GF-D8 (cell line): ENCODE measurements around the gene STATH.
"Not testable (repeated sequence)": the region's sequence is repeated elsewhere in the genome, so short reads cannot be mapped to it uniquely, and the experiment has no call there.

ENCODE experiments used
- DNase-seq: peaks from one replicate; lab custom pipeline; 2025; lab: John Stamatoyannopoulos, UW

The STATH gene, protein sequence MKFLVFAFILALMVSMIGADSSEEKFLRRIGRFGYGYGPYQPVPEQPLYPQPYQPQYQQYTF

DNA sequence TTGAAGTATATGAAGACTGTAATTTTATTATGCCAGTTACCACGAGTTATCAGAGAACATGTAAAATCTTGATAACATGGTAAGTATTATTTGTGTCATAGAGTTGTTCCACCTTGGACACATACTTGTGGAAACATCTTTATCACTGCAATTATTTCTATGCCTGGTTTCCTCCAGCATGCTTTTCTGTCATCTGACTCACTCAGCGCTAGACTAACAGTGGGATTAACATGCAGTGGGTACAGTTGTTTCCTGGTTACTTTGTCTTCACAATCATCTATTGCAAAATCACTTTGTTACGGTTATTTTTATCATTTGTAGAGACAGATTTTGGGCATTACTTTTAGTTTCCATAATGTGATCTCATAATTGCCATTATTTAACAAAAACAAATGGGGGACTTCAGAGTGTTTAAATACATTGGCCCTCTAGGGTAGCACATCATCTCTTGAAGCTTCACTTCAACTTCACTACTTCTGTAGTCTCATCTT is at the start of gene STATH:
STATH (plus strand) TSS at position 441 of the 491 bp plus-strand sequence. CDS start 2,472 bp downstream, outside the sequence.
- DNase-seq: no peak

DNA sequence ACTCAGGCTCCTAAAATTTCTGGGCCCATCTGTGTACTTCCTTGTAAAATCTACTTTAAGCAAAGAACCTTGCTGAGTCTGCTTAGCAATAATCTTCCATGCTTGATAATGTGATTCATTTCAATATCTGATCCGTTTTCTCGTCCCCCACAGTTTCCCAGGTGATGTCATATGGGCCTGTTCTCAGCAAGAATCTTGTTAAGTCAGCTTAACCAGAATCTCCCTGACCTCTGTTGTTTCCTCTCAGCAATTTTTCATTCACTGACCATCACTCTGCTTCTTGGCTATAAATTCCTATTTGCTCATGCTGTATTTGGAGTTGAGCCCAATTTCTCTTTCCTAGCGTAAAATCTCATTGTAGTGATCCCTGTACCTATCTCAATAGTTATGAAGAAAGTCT is 44.2 kb upstream of the STATH start:
- no peak for DNase-seq

DNA sequence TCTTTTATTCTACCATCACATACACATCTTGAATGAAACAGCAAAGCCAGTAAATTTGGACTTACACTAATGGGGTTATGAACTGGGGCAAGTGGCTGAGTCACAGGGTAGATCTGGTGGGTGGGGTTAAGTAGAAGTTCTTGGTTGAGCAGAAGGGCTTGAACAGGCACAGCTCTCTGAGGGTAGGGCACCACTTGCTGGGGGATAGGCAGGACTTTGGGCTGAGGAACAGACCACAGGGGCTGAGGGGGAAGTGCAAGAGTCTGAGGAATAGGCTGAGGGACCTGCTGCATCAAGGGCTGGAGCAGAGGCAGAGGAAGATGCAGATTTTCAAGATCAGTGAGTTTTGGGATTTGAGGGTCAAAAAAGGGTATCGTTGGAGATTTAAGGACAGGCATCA is 38.6 kb upstream of the STATH start:
- no peak for DNase-seq

DNA sequence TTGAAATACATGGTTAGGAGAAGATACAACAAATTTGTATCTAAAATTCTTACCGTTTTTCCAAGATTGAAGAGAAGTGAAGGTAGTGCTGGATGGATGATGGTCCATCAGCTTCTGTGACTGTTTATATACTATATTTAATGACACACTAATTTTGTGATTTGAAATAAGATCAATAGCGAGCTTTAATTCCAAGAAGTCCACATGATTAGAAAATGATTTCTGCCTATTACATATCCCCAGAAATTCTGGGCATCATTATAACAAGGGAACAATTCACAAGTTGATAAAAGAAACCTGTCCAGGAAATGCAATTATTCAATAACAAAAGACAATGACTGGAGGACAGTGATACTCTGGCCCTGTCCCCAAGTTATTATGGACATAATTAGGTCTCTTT is 30.1 kb upstream of the STATH start, which contains the start of gene CSN2:
CSN2 (minus strand) TSS at position 101 of the 400 bp plus-strand sequence. CDS start 4,733 bp downstream, outside the sequence.
- no peak for DNase-seq

DNA sequence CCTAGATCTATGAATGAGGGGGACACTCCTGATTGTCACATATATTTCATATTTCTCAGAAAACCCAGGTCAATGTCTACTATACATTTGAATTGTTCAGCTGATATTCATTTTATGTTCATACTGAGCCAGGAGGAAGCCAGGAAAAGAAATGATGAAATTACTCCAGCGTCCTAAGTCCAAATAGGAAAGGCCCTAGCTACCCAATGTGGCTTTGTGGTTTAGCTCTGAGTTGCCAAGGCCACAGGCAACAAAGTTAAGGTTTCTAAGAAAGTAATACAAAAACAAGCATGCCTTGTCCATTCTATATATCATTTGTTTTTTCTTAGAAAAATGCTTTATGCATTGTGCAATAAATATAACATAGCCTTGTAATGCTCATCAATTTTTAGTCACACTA is 25.7 kb upstream of the STATH start:
- DNase-seq: no peak

DNA sequence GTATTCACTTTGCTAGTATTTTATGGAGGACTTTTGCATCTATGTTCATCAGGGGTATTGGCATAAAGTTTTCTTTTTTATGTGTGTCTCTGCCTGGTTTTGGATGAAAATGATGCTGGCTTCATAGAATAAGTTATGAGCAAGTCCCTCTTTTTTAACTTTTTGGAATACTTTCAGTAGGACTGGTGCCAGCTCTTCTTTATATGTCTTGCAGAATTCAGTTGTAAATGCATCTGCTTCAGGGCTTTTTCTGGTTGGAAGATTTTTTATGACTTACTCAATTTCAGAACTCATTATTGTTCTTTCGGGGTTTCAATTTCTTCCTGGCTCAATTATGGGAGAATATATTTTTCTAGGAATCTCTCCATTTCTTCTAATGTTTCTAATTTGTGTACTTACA is 21.1 kb upstream of the STATH start:
- DNase-seq: no peak

DNA sequence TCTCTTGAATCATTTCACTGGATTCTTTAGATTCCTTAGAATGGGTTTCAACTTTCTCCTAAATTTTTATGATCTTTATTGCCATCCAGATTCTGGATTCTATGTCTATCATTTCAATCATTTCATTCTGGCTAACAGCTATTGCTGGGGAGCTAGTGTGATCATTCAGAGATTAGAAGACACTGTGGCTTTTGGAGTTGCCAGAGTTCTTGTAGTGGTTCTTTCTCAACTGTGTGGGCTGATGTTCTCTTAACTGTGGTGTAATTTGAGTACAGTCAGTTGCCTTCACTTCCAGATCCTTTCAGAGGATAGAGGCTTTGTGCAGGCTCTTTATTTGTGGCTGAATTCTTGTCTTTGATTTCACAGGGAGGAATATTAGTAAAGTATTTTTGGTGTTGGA is 18.2 kb upstream of the STATH start:
- no peak for DNase-seq

DNA sequence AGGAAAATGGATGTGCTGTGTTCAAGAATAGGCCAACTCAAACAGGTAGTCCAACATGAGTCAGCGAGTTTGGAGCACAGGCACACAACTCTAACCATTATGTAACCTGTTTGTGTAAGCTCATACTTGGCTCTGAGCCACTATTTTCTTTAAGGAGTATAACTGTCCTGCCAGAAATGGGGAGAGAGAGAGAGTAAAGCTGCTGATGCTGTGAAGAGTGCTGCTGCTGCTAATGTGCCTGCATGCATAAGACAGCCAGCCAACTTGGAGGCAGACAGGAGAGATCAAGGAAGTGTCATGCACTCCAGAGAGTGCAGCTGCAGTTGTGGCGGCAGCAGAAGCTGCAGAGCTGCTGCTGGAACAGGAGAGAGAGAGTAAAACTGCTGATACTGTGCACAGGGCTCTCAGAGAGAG is 11.7 kb upstream of the STATH start:
- no peak for DNase-seq

DNA sequence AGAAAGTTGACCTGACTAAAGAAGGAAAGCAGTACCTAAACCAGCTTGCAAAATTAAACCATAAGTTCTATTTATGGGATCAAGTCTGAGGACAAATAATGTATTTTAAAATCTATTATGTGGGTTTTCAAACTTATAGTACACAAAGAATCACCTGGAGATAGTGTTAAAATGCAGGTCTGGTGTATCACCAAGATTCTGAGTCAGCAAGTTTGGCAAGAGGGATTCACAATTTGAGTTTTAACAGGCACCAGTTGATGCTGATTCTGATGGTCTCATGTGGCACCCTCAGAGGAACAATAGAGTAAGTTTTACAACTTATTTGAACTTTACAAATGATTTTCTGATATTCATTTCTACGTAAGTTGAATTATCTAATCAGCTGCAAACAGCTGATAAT is 9.1 kb upstream of the STATH start:
- no peak for DNase-seq

DNA sequence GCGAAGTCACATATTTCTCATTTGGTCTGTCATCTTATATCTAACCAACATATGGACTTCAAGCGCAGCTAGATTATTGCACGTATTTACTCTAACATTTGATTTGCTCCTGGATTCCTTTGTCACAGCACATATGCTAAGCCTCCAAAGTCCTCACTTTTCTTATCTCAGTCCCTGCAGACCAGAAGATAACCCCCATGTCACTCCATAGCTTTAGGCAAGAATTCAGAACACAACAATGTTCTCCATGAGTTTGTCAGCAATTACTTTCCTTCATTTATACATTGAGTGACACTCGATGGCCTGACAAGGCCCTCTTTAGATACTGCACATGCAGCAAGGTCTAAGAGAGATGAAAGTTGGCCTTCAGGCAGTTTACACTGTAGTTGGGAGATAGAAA is 4.8 kb upstream of the STATH start:
- DNase-seq: no peak

DNA sequence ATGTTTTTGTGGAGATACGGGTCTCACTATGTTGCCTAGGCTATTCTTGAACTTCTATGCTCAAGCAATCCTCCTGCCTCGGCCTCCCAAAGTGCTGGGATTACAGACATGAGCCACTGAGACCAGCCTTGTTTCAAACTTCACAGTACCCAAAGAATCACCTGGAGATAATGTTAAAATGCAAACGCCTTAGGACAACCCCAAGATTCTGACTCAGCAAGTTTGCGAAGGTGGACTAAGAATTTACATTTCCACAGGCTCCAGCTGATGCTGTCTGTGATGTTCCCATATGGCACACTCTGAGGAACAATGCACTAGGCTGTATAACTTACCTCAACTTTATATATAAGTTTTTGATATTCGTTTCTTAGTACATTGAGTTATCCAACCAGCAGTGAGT is 984 bp upstream of the STATH start:
- no peak for DNase-seq

DNA sequence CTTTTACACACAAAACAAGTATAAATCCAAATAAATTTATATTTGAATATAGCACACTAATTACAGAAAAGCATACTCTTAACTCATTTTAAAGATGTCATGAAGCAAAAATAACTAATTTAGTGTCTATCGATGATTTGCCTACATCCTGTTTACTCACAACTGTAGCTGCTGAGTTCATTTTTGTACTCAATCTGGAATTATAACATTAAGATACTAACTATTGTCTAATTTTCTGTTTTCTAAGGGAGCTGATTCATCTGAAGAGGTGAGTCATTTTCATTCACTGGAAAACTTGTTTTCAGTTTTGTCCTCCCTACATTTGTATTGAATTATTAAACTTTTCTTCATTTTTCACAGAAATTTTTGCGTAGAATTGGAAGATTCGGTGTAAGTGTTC is 3.7 kb downstream of the STATH start:
- no peak for DNase-seq

DNA sequence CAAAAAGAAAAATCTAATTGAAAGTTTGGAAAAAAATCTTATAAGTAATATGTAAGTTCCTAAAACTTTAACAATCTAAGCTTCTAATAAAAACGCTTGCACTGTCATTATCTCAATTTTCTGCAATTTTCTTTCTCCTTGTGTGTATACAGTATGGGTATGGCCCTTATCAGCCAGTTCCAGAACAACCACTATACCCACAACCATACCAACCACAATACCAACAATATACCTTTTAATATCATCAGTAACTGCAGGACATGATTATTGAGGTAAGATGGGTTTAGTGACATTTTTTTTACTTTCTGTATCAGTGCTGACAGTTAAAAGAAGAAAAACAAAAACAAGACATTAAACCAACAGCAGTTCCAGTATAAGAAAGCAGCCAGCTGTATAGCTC is 4.9 kb downstream of the STATH start:
- no peak for DNase-seq

DNA sequence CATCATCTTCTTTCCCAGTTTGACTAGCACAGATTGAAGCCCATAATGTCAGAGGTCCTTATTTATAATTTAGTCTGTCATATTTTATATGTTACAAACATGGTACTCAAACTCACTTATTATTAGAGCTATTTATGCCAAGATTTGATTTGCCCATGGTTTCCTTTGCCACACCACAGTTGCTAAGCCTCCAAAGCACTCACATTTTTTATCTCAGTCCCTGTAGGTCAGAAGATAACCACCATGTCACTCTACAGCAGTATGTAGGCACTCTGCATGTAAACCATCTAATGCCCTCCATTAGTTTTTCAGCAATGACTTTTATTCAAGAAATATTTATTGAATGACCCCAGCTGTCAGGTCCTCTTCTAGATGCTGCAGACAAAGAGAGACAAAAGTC is 6.7 kb downstream of the STATH start:
- no peak for DNase-seq

DNA sequence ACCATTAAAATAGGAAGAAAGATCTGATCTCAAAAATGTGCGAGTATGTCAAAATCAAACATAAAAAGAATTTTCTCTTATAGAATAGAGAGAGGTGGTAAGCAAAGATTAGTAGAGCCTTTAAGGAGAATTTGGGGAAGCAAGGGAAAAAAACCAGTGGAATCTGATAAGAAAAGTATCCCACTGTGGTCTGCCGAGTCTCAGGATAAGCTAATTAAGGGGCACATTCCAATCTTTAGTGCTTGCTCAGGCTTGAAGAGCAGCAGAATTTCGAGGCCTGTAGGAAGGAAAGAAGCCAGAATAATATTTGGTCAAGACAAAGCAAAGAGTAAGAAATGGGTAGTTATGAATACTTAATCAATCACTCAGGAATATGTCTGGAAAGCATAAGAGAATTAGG is 13.0 kb downstream of the STATH start:
- DNase-seq: no peak

DNA sequence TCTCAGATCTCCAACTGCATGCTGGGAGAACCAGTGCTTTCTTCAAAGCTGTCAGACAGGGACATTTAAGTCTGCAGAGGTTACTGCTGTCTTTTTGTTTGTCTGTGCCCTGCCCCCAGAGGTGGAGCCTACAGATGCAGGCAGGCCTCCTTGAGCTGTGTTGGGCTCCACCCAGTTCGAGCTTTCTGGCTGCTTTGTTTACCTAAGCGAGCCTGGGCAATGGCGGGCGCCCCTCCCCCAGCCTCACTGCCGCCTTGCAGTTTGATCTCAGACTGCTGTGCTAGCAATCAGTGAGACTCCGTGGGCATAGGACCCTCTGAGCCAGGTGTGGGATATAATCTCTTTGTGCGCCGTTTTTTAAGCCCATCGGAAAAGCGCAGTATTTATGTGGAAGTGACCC is 23.2 kb downstream of the STATH start:
- not testable (repeated sequence) for DNase-seq

DNA sequence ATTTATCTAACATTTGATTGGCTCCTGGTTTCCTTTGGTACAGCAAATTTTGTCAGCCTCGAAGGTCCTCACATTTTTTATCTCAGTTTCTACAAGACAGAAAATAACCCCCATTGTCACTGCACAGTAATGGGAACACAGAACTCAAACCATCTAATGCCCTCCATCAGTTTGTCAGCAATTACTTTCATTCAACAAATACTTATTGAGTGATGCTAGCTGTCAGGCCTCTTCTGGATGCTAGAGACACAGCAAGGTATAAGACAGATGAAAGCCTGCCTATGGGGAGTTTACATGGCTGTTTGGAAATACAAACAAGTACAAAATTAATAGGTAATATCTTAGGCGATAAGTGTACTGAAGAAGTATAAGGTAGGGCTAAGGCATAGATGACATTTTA is 27.5 kb downstream of the STATH start:
- DNase-seq: no peak

DNA sequence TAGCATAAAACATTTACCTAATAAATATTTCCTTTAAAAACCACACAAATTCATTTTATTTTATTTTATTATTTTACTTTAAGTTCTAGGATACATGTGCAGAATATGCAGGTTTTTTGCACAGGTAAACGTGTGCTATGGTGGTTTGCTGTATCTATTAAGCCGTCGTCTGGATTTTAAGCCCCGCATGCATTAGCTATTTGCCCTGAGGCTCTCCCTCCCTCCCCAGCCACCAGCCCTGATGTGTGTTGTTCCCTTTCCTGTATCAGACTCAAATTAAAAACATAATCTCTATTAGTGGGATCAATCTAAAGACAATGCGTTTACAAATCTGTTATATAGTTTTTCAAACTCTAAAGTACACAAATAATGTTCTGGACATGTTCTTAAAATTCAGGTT is 31.2 kb downstream of the STATH start:
- DNase-seq: no peak

DNA sequence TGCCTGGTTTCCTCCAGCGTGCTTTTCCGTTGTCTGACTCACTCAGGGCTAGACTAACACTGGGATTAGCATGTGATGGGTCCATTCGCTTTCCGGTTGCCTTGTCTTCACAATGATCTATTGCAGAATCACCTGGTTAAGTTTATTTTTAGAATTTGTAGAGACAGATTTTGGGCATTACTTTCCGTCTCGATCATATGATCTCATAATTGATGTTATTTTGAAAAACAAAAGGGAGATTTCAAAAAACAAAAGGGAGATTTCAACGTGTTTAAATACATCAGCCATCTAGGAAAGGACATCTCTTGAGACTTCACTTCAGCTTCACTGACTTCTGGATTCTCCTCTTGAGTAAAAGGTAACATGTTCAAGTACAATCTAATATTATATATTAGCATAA is 32.4 kb downstream of the STATH start, which contains the start of gene HTN3:
HTN3 (plus strand) TSS at position 301 of the 400 bp plus-strand sequence. CDS start 2,282 bp downstream, outside the sequence.
- DNase-seq: not testable (repeated sequence)

DNA sequence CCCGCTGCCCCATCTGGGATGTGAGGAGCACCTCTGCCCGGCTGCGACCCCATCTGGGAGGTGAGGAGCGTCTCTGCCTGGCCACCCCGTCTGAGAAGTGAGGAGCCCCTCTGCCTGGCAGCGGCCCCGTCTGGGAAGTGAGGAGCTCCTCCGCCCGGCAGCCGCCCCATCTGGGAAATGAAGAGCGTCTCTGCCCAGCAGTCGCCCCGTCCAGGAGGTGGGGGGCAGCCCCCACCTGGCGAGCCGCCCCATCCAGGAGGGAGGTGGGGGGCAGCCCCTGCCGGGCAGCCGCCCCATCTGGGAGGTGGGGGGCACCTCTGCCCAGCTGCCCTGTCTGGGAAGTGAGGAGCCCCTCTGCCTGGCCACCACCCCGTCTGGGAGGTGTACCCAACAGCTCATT is 41.8 kb downstream of the STATH start:
- not testable (repeated sequence) for DNase-seq

DNA sequence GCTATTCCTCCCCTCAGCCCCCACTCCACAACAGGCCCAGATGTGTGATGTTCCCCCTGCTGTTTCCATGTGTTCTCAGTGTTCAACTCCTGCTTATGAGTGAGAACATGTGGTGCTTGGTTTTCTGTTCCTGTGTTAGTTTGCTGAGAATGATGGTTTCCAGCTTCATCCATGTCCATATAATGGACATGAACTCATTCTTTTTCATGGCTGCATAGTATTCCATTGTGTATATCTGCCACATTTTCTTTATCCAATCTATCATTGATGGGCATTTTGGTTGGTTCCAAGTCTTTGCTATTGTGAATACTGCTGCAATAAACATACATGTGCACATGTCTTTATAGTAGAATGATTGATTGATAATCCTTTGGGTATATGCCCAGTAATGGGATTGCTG is 44.2 kb downstream of the STATH start:
- not testable (repeated sequence) for DNase-seq

DNA sequence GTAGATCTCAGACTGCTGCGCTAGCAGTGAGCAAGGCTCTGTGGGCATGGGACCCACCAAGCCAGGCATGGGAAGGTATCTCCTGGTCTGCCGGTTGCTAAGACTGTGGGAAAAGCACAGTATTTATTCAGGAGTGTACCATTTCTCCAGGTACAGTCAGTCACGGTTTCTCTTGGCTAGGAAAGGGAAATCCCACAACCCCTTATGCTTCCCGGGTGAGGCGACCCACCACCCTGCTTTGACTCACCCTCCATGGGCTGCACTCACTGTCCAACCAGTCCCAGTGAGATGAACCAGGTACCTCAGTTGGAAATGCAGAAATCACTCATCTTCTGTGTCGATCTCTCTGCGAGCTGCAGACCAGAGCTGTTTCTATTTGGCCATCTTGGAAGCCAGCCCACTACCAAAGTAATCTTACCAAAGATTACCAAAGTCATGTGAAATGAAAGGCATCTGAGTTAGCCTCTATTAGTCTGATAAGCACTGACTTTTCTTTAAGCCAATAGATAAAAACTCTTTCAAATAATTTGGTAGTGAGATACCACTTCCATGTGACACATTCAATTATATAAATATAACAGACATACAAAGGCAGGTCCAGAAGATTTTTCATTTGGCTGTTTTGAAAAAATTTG is 46.0 kb downstream of the STATH start:
- DNase-seq: no peak

DNA sequence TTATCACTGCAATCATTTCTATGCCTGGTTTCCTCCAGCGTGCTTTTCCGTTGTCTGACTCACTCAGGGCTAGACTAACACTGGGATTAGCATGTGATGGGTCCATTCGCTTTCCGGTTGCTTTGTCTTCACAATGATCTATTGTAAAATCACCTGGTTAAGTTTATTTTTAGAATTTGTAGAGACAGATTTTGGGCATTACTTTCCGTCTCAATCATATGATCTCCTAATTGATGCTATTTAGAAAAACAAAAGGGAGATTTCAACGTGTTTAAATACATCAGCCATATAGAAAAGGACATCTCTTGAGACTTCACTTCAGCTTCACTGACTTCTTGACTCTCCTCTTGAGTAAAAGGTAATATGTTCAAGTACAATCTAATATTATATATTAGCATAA is 54.4 kb downstream of the STATH start, which contains the start of gene HTN1:
HTN1 (plus strand) TSS at position 301 of the 400 bp plus-strand sequence. CDS start 2,639 bp downstream, outside the sequence.
- not testable (repeated sequence) for DNase-seq
